ENCODE results near the gene GPR17.

DNA sequence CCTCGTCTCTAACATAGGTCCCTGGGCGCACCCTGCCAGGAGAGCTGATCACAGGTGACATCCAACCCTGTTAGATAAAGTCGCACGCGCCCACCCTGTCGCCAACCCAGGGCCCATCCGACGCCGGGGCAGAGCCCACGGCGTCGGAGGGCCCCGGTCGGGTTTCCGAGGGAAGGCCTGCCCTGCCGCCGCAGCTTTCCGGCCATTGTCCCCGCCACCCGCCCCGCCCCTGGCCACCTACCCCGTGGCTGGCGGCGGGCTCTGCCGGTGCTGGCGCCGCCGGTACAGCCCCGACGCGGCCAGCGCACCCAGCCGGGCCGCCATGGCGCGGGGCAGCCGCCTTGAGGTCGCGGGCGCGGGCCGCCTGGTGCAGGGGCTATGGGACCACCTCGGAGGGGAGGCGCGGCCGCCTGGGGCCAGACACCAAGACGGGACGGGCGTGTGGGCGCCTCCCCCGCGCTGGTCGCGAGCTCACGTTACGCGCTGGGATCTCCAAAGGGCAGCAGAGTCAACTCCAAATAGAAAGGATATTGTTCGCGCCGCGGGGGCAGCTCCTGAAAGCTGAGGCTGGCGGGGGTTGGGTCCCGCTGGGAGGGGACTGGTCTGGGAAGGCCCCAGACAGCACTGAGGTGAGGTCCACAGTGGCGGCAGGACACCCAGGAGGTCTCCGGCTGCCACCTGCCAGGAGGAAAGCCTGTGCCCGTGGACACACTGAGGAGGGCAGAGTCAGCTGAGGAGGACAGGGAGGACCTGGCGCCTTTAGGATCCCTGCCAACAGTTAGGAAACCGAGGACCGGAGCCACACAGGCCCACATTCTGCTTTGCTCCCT is 18.3 kb downstream of the GPR17 start:
- TF ChIP-seq CTCF (conservative IDR thresholded peaks at IDR 0.05 in 1 of 2, IDR thresholded peaks at IDR 0.05 in 1 of 2; ENCODE audit: low read depth in 1 of 2, low read length in 2 of 2) (no peak), EZH2 (IDR thresholded peaks at IDR 0.05; ENCODE audit: low read length, missing control alignments) (no peak)
